Measurements from ENCODE around the gene GCNT4. TPM values are rescaled to one million over a fixed set of nuclear protein-coding genes. Genes with fewer than 3 reads are reported as not detected.
A peak's percentile ranks its signal among the peaks of the same experiment; 100 is the strongest.

The GCNT4 gene
- total and polyA plus RNA-seq, 2 of the 8 experiments (the other 6 are each of a cell fraction or from before 2014, with no cell fraction given): 1.1 to 14.5 TPM

GRCh38 chr5:75044406-75044805 is 8.0 kb downstream of the GCNT4 start:
- H4K20me1 ChIP-seq (replicated peaks in 1 of 2; ENCODE audit: control insufficient read depth in 1 of 2, insufficient read depth in 2 of 2, low read length in 2 of 2): no peaks in the 10 kb centered on the region
- no peak overlapping the region for H4K5ac ChIP-seq (ENCODE audit: insufficient read length, low read depth, low read length)
- 95% methylated on average over 7 of the region's 7 CpGs; no CpG with 5 or more reads in 1 of the 2 experiments for WGBS, 2 experiments (ENCODE audit: extremely low coverage in 1 of 2, insufficient coverage in 1 of 2, insufficient read length in 1 of 2, insufficient replicate concordance in 2 of 2, low coverage in 1 of 2, low lambda C conversion rate in 2 of 2, missing lambda C conversion rate in 1 of 2)
- no peak overlapping the region for H2AFZ ChIP-seq (ENCODE audit: low read length)
- H2BK20ac ChIP-seq (ENCODE audit: low read length): no peak overlapping the region
- H3K4me3 ChIP-seq (ENCODE audit: extremely low read depth in 1 of 4, insufficient read depth in 2 of 4, low read depth in 3 of 4, low read length in 4 of 4): no peak overlapping the region
- no peaks in the 10 kb centered on the region for H3K4me1 ChIP-seq (replicated peaks in 1 of 4; ENCODE audit: control insufficient read depth in 3 of 4, insufficient read depth in 4 of 4, low read length in 3 of 4)
- no peak overlapping the region for H3K23ac ChIP-seq (ENCODE audit: insufficient read length)
- FAIRE-seq (no peak), DNase-seq (ENCODE audit: low read depth in 1 of 2, low spot score in 2 of 2) (no peak)
- no peak overlapping the region for H2BK15ac ChIP-seq (ENCODE audit: low read length)
- H3K18ac ChIP-seq (ENCODE audit: extremely low read depth, low read length): no peak overlapping the region
- no peak overlapping the region for H3K4ac ChIP-seq (replicated peaks; ENCODE audit: insufficient read length, low read depth, low read length)
- no peak overlapping the region for H2AK5ac ChIP-seq (ENCODE audit: low read depth, low read length)
- no peaks in the 10 kb centered on the region for H3K9me3 ChIP-seq (ENCODE audit: insufficient read depth in 2 of 2, low read depth in 1 of 2, low read length in 1 of 2)
- H3K27ac ChIP-seq (ENCODE audit: low read depth, low read length): no peak overlapping the region
- no peaks in the 10 kb centered on the region; the same call in 1 of the 2 replicates for H3K79me1 ChIP-seq (ENCODE audit: low read depth, low read length)
- H3K36me3 ChIP-seq (ENCODE audit: control insufficient read depth in 2 of 4, insufficient read depth in 4 of 4, low read length in 3 of 4): peaks cover 0 to 14% (median 0%) of the 10 kb centered on the region in 4 experiments; a peak in 3 of 8 replicates
- ChIA-PET POLR2A (ENCODE audit: partially characterized antibody) (no interaction called here), CTCF (ENCODE audit: partially characterized antibody) (interaction anchor here (0.5 kb wide), 2 partner anchors 56 to 339 kb away, joined by 3 to 4 read pairs; no protein-coding TSS in a partner anchor)
- H3K56ac ChIP-seq (replicated peaks; ENCODE audit: insufficient read length, low read depth, low read length): no peak overlapping the region
- H3K23me2 ChIP-seq (ENCODE audit: low read depth, low read length): no peaks in the 10 kb centered on the region
- no peak overlapping the region for H3K14ac ChIP-seq (ENCODE audit: insufficient read length)
- H3K27me3 ChIP-seq (replicated peaks in 1 of 4; ENCODE audit: control insufficient read depth in 3 of 4, extremely low read depth in 1 of 4, insufficient read depth in 3 of 4, low read length in 3 of 4): no peaks in the 10 kb centered on the region
- H2BK120ac ChIP-seq (replicated peaks; ENCODE audit: low read depth, low read length): no peak overlapping the region
- no peak overlapping the region for H4K8ac ChIP-seq (ENCODE audit: extremely low read depth, insufficient read depth, low read length)
- TF ChIP-seq SIX5 (IDR thresholded peaks at IDR 0.05; ENCODE audit: low read depth, low read length): no peak
- TF ChIP-seq POU5F1 (IDR thresholded peaks at IDR 0.05; ENCODE audit: low read depth, low read length): no peak
- TF ChIP-seq ATF2 (IDR thresholded peaks at IDR 0.05; ENCODE audit: low read length): no peak
- no peak for TF ChIP-seq MAX (IDR thresholded peaks at IDR 0.05)
- 0 out of 2 replicates have a peak, but pooled peaks have one; percentile 32 for TF ChIP-seq POLR2AphosphoS5 (IDR thresholded peaks at IDR 0.05; ENCODE audit: low read depth, low read length)
- H2BK5ac ChIP-seq (ENCODE audit: low read depth, low read length): no peak overlapping the region
- H4K91ac ChIP-seq (replicated peaks; ENCODE audit: insufficient read length, low read length): no peak overlapping the region
- no peak overlapping the region for H2BK12ac ChIP-seq (ENCODE audit: low read depth, low read length)
- no peak overlapping the region for H3K9ac ChIP-seq (replicated peaks in 1 of 4; ENCODE audit: extremely low read depth in 1 of 4, low read depth in 3 of 4, low read length in 3 of 4)
- H3K4me2 ChIP-seq (ENCODE audit: insufficient read depth in 1 of 2, low read depth in 2 of 2, low read length in 2 of 2): no peak overlapping the region
- H3K79me2 ChIP-seq (ENCODE audit: control insufficient read depth in 1 of 2, insufficient read depth in 2 of 2, low read length in 2 of 2): peaks cover 0 to 23% of the 10 kb centered on the region in 2 experiments; a peak in 2 of 4 replicates
